HCT116 (cell line): ENCODE data around the gene FNIP2. TPM values are rescaled to one million over a fixed set of nuclear protein-coding genes. Genes with fewer than 3 reads are reported as not detected.
"Not testable (repeated sequence)": the region's sequence is repeated elsewhere in the genome, so short reads cannot be mapped to it uniquely, and the experiment has no call there.

Source experiments
- ATAC-seq: fragments of 200-7000 bp; cut with Tn5 transposase; 2 replicates; pipeline ENCODE4 v1.9.1; 2020; ENCODE audit warnings: mild to moderate bottlenecking, moderate library complexity
- BruUV-seq: library from RNA; stranded (reverse); fragments of 400-500 nt; replicated peaks from 2 replicates; lab custom pipeline; 2021; lab: Mats Ljungman, UMichigan
- CTCF ChIA-PET: fragments of 300-600 bp; sonication (Branson Sonifier 250); formaldehyde crosslinking; loops from one replicate; lab custom pipeline; 2021; ENCODE audit warnings: antibody characterized with exemption; lab: Charles Lee
- POLR2A ChIA-PET: fragments of 300-600, 350-600 bp; sonication (Branson Sonifier 250); formaldehyde crosslinking; loops from one replicate; lab custom pipeline; 2021; ENCODE audit warnings: antibody characterized with exemption; lab: Charles Lee
- RAD21 ChIA-PET, 2 experiments: fragments of 300-600 bp; sonication (Branson Sonifier 250); formaldehyde crosslinking; loops; one replicate each; lab custom pipeline; 2023; ENCODE audit warnings: low total read pairs in 2 of 2; ENCODE audit not compliant: uncharacterized antibody in 2 of 2, unreplicated experiment in 2 of 2, low non-redundant PET in 1 of 2; lab: Charles Lee
- DNase-seq: peaks from one replicate; pipeline ENCODE4 v3.0.0-alpha.2; 2010; ENCODE audit warnings: low read depth, low spot score
- H2AFZ ChIP-seq: fragments of 200-600 bp; shearing (Covaris generic), sonication (generic); 2 replicates; pipeline ENCODE4 v1.6.1; 2017; ENCODE audit warnings: low read depth, mixed run types, mixed read lengths, antibody characterized with exemption, low read length; ENCODE audit not compliant: poor library complexity, severe bottlenecking
- H3K27ac ChIP-seq: 2 replicates; pipeline ENCODE4 v1.5.1; 2012; ENCODE audit warnings: low read depth, low read length
- H3K27me3 ChIP-seq: fragments of 200-600 bp; sonication (generic); 2 replicates; pipeline ENCODE4 v1.6.1; 2016; ENCODE audit warnings: mixed run types, low read length, mixed read lengths; ENCODE audit not compliant: insufficient read depth
- H3K36me3 ChIP-seq, 2 experiments: fragments of 200-500 bp in 1 of 2; fragments of 200-600 bp in 1 of 2; sonication (Bioruptor generic) in 1 of 2; sonication (generic) in 1 of 2; 2 replicates each; pipeline versions ENCODE4 v1.5.1 to v1.6.1; 2014 to 2016; ENCODE audit warnings: low read length in 2 of 2, inconsistent platforms in 1 of 2, mixed read lengths in 1 of 2, mixed run types in 1 of 2; ENCODE audit not compliant: insufficient read depth in 2 of 2, control insufficient read depth in 1 of 2
- H3K4me1 ChIP-seq, 2 experiments: fragments of 200-600 bp in 1 of 2; sonication (generic) in 1 of 2; 2 replicates each; pipeline versions ENCODE4 v1.5.1 to v1.6.1; 2012 to 2017; ENCODE audit warnings: low read length in 2 of 2, inconsistent platforms in 1 of 2, mild to moderate bottlenecking in 1 of 2, mixed read lengths in 1 of 2, mixed run types in 1 of 2, moderate library complexity in 1 of 2; ENCODE audit not compliant: insufficient read depth in 2 of 2, control insufficient read depth in 1 of 2
- H3K4me2 ChIP-seq: fragments of 200-600 bp; sonication (generic); 2 replicates; pipeline ENCODE4 v1.6.1; 2017; ENCODE audit warnings: mixed run types, low read length, mixed read lengths
- H3K4me3 ChIP-seq, 2 experiments: fragments of 200-600 bp in 1 of 2; sonication (generic) in 1 of 2; replicated peaks in 1 of 2; 2 replicates each; pipeline ENCODE4 v1.5.1; 2011 to 2016; ENCODE audit warnings: low read length in 2 of 2, control low read depth in 1 of 2, low read depth in 1 of 2, mild to moderate bottlenecking in 1 of 2, mixed read lengths in 1 of 2, mixed run types in 1 of 2
- H3K79me2 ChIP-seq: fragments of 200-600 bp; sonication (generic); 2 replicates; pipeline ENCODE4 v1.6.1; 2017; ENCODE audit warnings: mild to moderate bottlenecking, mixed run types, low read length, moderate library complexity, mixed read lengths; ENCODE audit not compliant: insufficient read depth
- H3K9ac ChIP-seq: fragments of 200-600 bp; sonication (generic); 2 replicates; pipeline ENCODE4 v1.6.1; 2016; ENCODE audit warnings: low read length, mixed read lengths
- H3K9me2 ChIP-seq: fragments of 200-600 bp; sonication (generic), shearing (Covaris generic); 2 replicates; pipeline ENCODE4 v1.6.1; 2017; ENCODE audit warnings: mixed run types, mild to moderate bottlenecking, moderate library complexity; ENCODE audit not compliant: insufficient read depth
- H3K9me3 ChIP-seq, 2 experiments: fragments of 200-500 bp in 1 of 2; fragments of 200-600 bp in 1 of 2; sonication (Bioruptor generic) in 1 of 2; sonication (generic) in 1 of 2; 2 replicates each; pipeline ENCODE4 v1.6.1; 2014 to 2017; ENCODE audit warnings: low read length in 2 of 2, mixed read lengths in 2 of 2, inconsistent platforms in 1 of 2, low read depth in 1 of 2, mild to moderate bottlenecking in 1 of 2, mixed run types in 1 of 2, moderate library complexity in 1 of 2; ENCODE audit not compliant: control insufficient read depth in 1 of 2, insufficient read depth in 1 of 2
- H4K20me1 ChIP-seq: fragments of 200-600 bp; sonication (generic), shearing (Covaris generic); 2 replicates; pipeline ENCODE4 v1.6.1; 2017; ENCODE audit warnings: mixed run types, mild to moderate bottlenecking, moderate library complexity; ENCODE audit not compliant: insufficient read depth
- CTCF ChIP-seq, 3 experiments: fragments of 200-600 bp in 1 of 3; sonication (generic) in 1 of 3; IDR thresholded peaks in 2 of 3; conservative IDR thresholded peaks in 1 of 3; 2 replicates each; pipeline ENCODE4 v1.5.1; 2012 to 2017; ENCODE audit warnings: low read depth in 2 of 3, low read length in 2 of 3, antibody characterized with exemption in 1 of 3, borderline replicate concordance in 1 of 3, control low read depth in 1 of 3, mild to moderate bottlenecking in 1 of 3, mixed read lengths in 1 of 3, mixed run types in 1 of 3, moderate library complexity in 1 of 3; ENCODE audit not compliant: insufficient read depth in 1 of 3
- ELF1 ChIP-seq: IDR thresholded peaks from 2 replicates; pipeline ENCODE4 v1.6.1; 2012; ENCODE audit warnings: low read depth, borderline replicate concordance
- EZH2 ChIP-seq: fragments of 200-600 bp; sonication (generic); IDR thresholded peaks from 2 replicates; pipeline ENCODE4 v1.6.1; 2017; ENCODE audit warnings: antibody characterized with exemption, mixed run types
- JUND ChIP-seq: IDR thresholded peaks from 2 replicates; pipeline ENCODE4 v1.6.1; 2012
- POLR2AphosphoS5 ChIP-seq: IDR thresholded peaks from 2 replicates; pipeline ENCODE4 v1.6.1; 2011; ENCODE audit warnings: mild to moderate bottlenecking, low read depth, low read length, moderate library complexity
- RAD21 ChIP-seq: IDR thresholded peaks from 2 replicates; pipeline ENCODE4 v1.6.1; 2012; ENCODE audit warnings: low read depth, mild to moderate bottlenecking
- ZBTB33 ChIP-seq: IDR thresholded peaks from 2 replicates; pipeline ENCODE4 v1.6.1; 2011; ENCODE audit warnings: mild to moderate bottlenecking, low read length, moderate library complexity; ENCODE audit not compliant: insufficient replicate concordance; ENCODE audit errors: extremely low read depth
- ZFX ChIP-seq: fragments of 450-650 bp; IDR thresholded peaks from 2 replicates; pipeline ENCODE4 v1.6.1; 2017
- ZNF274 ChIP-seq: fragments of 200-500 bp; sonication (Bioruptor generic); IDR thresholded peaks from 2 replicates; pipeline ENCODE4 v1.6.1; 2014; ENCODE audit warnings: mild to moderate bottlenecking, low read depth, low read length, inconsistent platforms
- intact Hi-C: fragments of 100-400 bp; cut with micrococcal nuclease; formaldehyde crosslinking; loops from 2 replicates; pipeline ENCODE4 v1.10.0; 2022
- total RNA-seq: library from RNA; stranded (reverse); gene quantifications from one replicate; pipeline ENCODE4 v1.2.1, GENCODE V29; 2021; ENCODE audit not compliant: unreplicated experiment

The FNIP2 gene
- total RNA-seq, 1 experiment from 2014 or later, result 4.8 TPM

GRCh38 chr4:158875455-158875854, 106.6 kb downstream of the FNIP2 start (continued):
- TF ChIP-seq CTCF (IDR thresholded peaks at IDR 0.05 in 2 of 3, conservative IDR thresholded peaks at IDR 0.05 in 1 of 3; ENCODE audit: borderline replicate concordance in 1 of 3, insufficient read depth in 1 of 3, low read depth in 2 of 3, low read length in 2 of 3) (no peak), ZFX (no peak), JUND (no peak), ZNF274 (no peak), EZH2 (no peak)

GRCh38 chr4:158877069-158877468, 108.2 kb downstream of the FNIP2 start:
- BruUV-seq, result no TSS peak
- ATAC-seq (no peak), DNase-seq (no peak)
- no peak overlapping the region for H3K4me2 ChIP-seq
- H4K20me1 ChIP-seq, result no peaks in the 10 kb centered on the region
- no peak for TF ChIP-seq RAD21
- TF ChIP-seq ZBTB33, result no peak
- no peak for TF ChIP-seq POLR2AphosphoS5
- no peak for TF ChIP-seq ELF1
- CTCF ChIA-PET, result no interaction called here
- H3K4me3 ChIP-seq, result no peak overlapping the region
- no peaks in the 10 kb centered on the region for H3K9me2 ChIP-seq
- H3K27me3 ChIP-seq, result no peaks in the 10 kb centered on the region
- RAD21 ChIA-PET, result interaction anchor here in 1 of 2 experiments (0.7 kb wide), 1 partner anchor 11 kb away, joined by 3 read pairs; no protein-coding TSS in a partner anchor
- no peak overlapping the region for H2AFZ ChIP-seq
- H3K79me2 ChIP-seq, result no peaks in the 10 kb centered on the region
- peaks cover 7 to 11% of the 10 kb centered on the region in 2 experiments for H3K4me1 ChIP-seq
- intact Hi-C loops, result no loop called here
- no peak overlapping the region for H3K27ac ChIP-seq
- POLR2A ChIA-PET, result no interaction called here
- no peak overlapping the region for H3K9ac ChIP-seq
- H3K9me3 ChIP-seq, result no peaks in the 10 kb centered on the region
- H3K36me3 ChIP-seq, result no peaks in the 10 kb centered on the region

- intact Hi-C loops, H3K4me3 ChIP-seq, CTCF ChIA-PET, H3K9me2 ChIP-seq, RAD21 ChIA-PET, H4K20me1 ChIP-seq, H3K4me1 ChIP-seq, ATAC-seq, DNase-seq, H3K27me3 ChIP-seq, BruUV-seq, H3K27ac ChIP-seq, H3K4me2 ChIP-seq, H3K9me3 ChIP-seq, H3K9ac ChIP-seq, H2AFZ ChIP-seq, H3K36me3 ChIP-seq, H3K79me2 ChIP-seq, POLR2A ChIA-PET: not testable (repeated sequence)
Observed at GRCh38 chr4:158882142-158882541, 113.3 kb downstream of the FNIP2 start.
